Measurements from ENCODE around the gene PPP1R12C. TPM values are rescaled to one million over a fixed set of nuclear protein-coding genes. Genes with fewer than 3 reads are reported as not detected.

The PPP1R12C gene
- total RNA-seq, 1 experiment from 2014 or later, result 79.9 TPM

DNA sequence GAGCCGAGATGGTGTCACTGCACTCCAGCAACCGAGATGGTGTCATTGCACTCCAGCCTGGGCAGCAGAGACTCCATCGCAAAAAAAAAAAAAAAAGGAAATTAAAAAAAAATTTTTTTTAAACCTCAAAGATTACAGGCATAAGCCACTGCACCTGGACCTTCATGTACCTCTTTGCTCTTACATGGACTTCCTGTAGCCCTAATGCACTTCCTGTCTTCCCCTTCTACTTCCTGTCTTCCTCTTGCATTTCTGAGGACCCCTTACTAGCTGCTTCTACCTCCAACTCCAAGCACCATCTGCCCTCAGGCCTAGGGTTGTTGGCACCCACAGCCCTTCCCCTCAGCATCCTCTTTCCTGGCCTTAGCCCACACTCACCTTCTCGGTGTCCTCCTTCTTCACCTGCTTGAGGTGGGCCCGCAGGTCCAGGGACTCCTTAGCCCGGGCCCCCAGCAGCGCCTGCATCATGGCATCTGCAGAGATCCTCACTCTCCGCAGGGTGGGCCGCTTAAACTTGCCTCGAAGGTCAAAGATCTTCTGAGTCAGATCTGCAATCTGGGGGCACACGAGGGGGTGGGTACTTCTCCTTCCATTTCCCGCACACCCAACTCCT, 36.3 kb upstream of the PPP1R12C start:
- no peak overlapping the region for H3K56ac ChIP-seq (ENCODE audit: insufficient read length, low read depth, low read length)
- no peak overlapping the region for H2BK12ac ChIP-seq (ENCODE audit: insufficient read length, low read depth, low read length)
- no peak overlapping the region for H2BK20ac ChIP-seq (ENCODE audit: low read depth, low read length, poor library complexity, severe bottlenecking)
- H3K27me3 Mint-ChIP-seq (ENCODE audit: low read depth), result peaks cover 18% of the 10 kb centered on the region
- no peak overlapping the region for H3K4me3 Mint-ChIP-seq
- no peak overlapping the region for H4K8ac ChIP-seq (replicated peaks; ENCODE audit: insufficient read length, low read depth, low read length)
- no peak overlapping the region for H3K14ac ChIP-seq (ENCODE audit: insufficient read depth, low read length)
- H3K79me1 ChIP-seq (ENCODE audit: insufficient read depth, low read depth, low read length, poor library complexity, severe bottlenecking), result no peaks in the 10 kb centered on the region
- no peak overlapping the region for H2BK15ac ChIP-seq (ENCODE audit: low read depth, low read length)
- no peaks in the 10 kb centered on the region; a peak in 3 of 5 replicates for H3K9me3 Mint-ChIP-seq
- peaks cover 3% of the 10 kb centered on the region; the same call in 1 of the 2 replicates for H3K4me1 ChIP-seq (ENCODE audit: insufficient read depth, low read length)
- TF ChIP-seq, protein P1, sequence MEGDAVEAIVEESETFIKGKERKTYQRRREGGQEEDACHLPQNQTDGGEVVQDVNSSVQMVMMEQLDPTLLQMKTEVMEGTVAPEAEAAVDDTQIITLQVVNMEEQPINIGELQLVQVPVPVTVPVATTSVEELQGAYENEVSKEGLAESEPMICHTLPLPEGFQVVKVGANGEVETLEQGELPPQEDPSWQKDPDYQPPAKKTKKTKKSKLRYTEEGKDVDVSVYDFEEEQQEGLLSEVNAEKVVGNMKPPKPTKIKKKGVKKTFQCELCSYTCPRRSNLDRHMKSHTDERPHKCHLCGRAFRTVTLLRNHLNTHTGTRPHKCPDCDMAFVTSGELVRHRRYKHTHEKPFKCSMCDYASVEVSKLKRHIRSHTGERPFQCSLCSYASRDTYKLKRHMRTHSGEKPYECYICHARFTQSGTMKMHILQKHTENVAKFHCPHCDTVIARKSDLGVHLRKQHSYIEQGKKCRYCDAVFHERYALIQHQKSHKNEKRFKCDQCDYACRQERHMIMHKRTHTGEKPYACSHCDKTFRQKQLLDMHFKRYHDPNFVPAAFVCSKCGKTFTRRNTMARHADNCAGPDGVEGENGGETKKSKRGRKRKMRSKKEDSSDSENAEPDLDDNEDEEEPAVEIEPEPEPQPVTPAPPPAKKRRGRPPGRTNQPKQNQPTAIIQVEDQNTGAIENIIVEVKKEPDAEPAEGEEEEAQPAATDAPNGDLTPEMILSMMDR (conservative IDR thresholded peaks at IDR 0.05), result no peak
- no peak overlapping the region for H3K4ac ChIP-seq (ENCODE audit: low read depth, low read length)
- H3K4me1 Mint-ChIP-seq, result peaks cover 20 to 22% of the 10 kb centered on the region in 2 experiments
- no peak overlapping the region for H3K9ac ChIP-seq (ENCODE audit: extremely low read depth, insufficient read length, low read length)
- no peak overlapping the region for H3K18ac ChIP-seq (ENCODE audit: insufficient read length, low read depth, low read length)
- H3K79me2 ChIP-seq (ENCODE audit: insufficient read depth, low read length), result no peaks in the 10 kb centered on the region
- H3K9me3 ChIP-seq (ENCODE audit: control insufficient read depth, low read depth, low read length), result no peaks in the 10 kb centered on the region
- no peak overlapping the region for H3K27ac Mint-ChIP-seq
- H2AK5ac ChIP-seq (ENCODE audit: insufficient read length, low read length), result no peak overlapping the region
- no CpG with 5 or more reads among the region's 12 CpGs for WGBS (ENCODE audit: extremely low coverage, insufficient read length, low lambda C conversion rate)
- H3K23ac ChIP-seq (ENCODE audit: insufficient read length, low read depth, low read length), result no peak overlapping the region
- H3T11ph ChIP-seq (ENCODE audit: low read length), result no peak overlapping the region
- peaks cover 25 to 39% (median 38%) of the 10 kb centered on the region in 3 experiments for H3K36me3 Mint-ChIP-seq (ENCODE audit: insufficient read depth in 1 of 3, low read depth in 3 of 3)
- H4K20me1 ChIP-seq (ENCODE audit: control insufficient read depth, insufficient read depth, insufficient read length), result no peaks in the 10 kb centered on the region
- no peaks in the 10 kb centered on the region for H3K27me3 ChIP-seq (ENCODE audit: insufficient read depth, low read length)
- no peak for DNase-seq
- H3K27ac ChIP-seq (ENCODE audit: insufficient read length, low read depth, low read length), result no peak overlapping the region
- no peak overlapping the region for H3K4me2 ChIP-seq (ENCODE audit: insufficient read depth, insufficient read length, low read length)
- H2AFZ ChIP-seq (ENCODE audit: low read length), result no peak overlapping the region
- H2BK5ac ChIP-seq (ENCODE audit: insufficient read length, low read length), result no peak overlapping the region
- peaks cover 8% of the 10 kb centered on the region for H3K23me2 ChIP-seq (ENCODE audit: insufficient read length, low read depth, low read length, poor library complexity, severe bottlenecking)
- H4K91ac ChIP-seq (ENCODE audit: insufficient read length, low read depth, low read length), result no peak overlapping the region
- no peak overlapping the region for H2BK120ac ChIP-seq (ENCODE audit: low read depth, low read length, poor library complexity, severe bottlenecking)
- no peak overlapping the region for H4K5ac ChIP-seq (ENCODE audit: insufficient read length, low read depth, low read length)

All from H9 (cell line).